Stimulated activated naive CD4-positive, alpha-beta T cell treated with Interleukin-2 at 50 U/mL for 16 hours (primary cell): ENCODE measurements around the gene KLHL40.

Experiments used
- DNase-seq: peaks from one replicate; lab custom pipeline; 2025; lab: John Stamatoyannopoulos, UW

The KLHL40 gene

GRCh38 chr3:42656680-42657610, 28.4 kb upstream of the KLHL40 start:
- no peak for DNase-seq

GRCh38 chr3:42657675-42658074, 27.7 kb upstream of the KLHL40 start:
- DNase-seq: no peak

- DNase-seq: no peak
These were observed 27.1 kb upstream of the KLHL40 start for GRCh38 chr3:42658091-42658770.

GRCh38 chr3:42658771-42659390, 26.5 kb upstream of the KLHL40 start:
- DNase-seq: no peak

GRCh38 chr3:42659451-42660130, 25.7 kb upstream of the KLHL40 start:
- no peak for DNase-seq

GRCh38 chr3:42660131-42660715, 25.1 kb upstream of the KLHL40 start:
- DNase-seq: no peak

- DNase-seq: no peak
These were observed 24.4 kb upstream of the KLHL40 start for GRCh38 chr3:42660898-42661297.

GRCh38 chr3:42661593-42662022, 23.7 kb upstream of the KLHL40 start:
- no peak for DNase-seq

GRCh38 chr3:42662037-42662812, 23.1 kb upstream of the KLHL40 start:
- DNase-seq: no peak

- DNase-seq: no peak
These were observed 22.4 kb upstream of the KLHL40 start for GRCh38 chr3:42662813-42663535.

- DNase-seq: no peak
These were observed 21.5 kb upstream of the KLHL40 start for GRCh38 chr3:42663581-42664437.

GRCh38 chr3:42664438-42664803, 20.9 kb upstream of the KLHL40 start:
- DNase-seq: no peak

GRCh38 chr3:42665050-42665878, 20.1 kb upstream of the KLHL40 start:
- no peak for DNase-seq

- no peak for DNase-seq
These were observed 19.3 kb upstream of the KLHL40 start for GRCh38 chr3:42666022-42666421.

GRCh38 chr3:42666577-42666998, 18.7 kb upstream of the KLHL40 start:
- no peak for DNase-seq

GRCh38 chr3:42667096-42667522, 18.2 kb upstream of the KLHL40 start:
- DNase-seq: no peak

- no peak for DNase-seq
These were observed 17.6 kb upstream of the KLHL40 start for GRCh38 chr3:42667523-42668412.

- no peak for DNase-seq
These were observed 16.9 kb upstream of the KLHL40 start for GRCh38 chr3:42668413-42668760.
